ENCODE results near the gene SELENOW.
"Not testable (repeated sequence)": the region's sequence is repeated elsewhere in the genome, so short reads cannot be mapped to it uniquely, and the experiment has no call there.

Gene SELENOW

GRCh38 chr19:47776568-47776967, 1.9 kb upstream of the SELENOW start:
- TF ChIP-seq CTCF (IDR thresholded peaks at IDR 0.05; ENCODE audit: insufficient read depth, low read depth, low read length, missing control alignments), result no peak
- peak; percentile 98 for DNase-seq (ENCODE audit: low read depth)
- no peak overlapping the region for H3K4me3 ChIP-seq (ENCODE audit: low read length)

- peak overlapping the region; percentile 84 for H3K4me3 ChIP-seq (ENCODE audit: low read length)
- DNase-seq (ENCODE audit: low read depth), result not testable (repeated sequence)
These were observed 1.1 kb upstream of the SELENOW start for GRCh38 chr19:47777245-47778048.

GRCh38 chr19:47778954-47779351, 450 bp downstream of the SELENOW start:
- H3K4me3 ChIP-seq (ENCODE audit: low read length), result peak overlapping the region; percentile 84
- no peak for TF ChIP-seq CTCF (IDR thresholded peaks at IDR 0.05; ENCODE audit: insufficient read depth, low read depth, low read length, missing control alignments)
- DNase-seq (ENCODE audit: low read depth), result no peak

GRCh38 chr19:47779524-47780214, 1.2 kb downstream of the SELENOW start:
- H3K4me3 ChIP-seq (ENCODE audit: low read length), result peak overlapping the region; percentile 84
- DNase-seq (ENCODE audit: low read depth), result no peak
- no peak for TF ChIP-seq CTCF (IDR thresholded peaks at IDR 0.05; ENCODE audit: insufficient read depth, low read depth, low read length, missing control alignments)

- no peak for DNase-seq (ENCODE audit: low read depth)
- peak overlapping the region; percentile 84 for H3K4me3 ChIP-seq (ENCODE audit: low read length)
- no peak for TF ChIP-seq CTCF (IDR thresholded peaks at IDR 0.05; ENCODE audit: insufficient read depth, low read depth, low read length, missing control alignments)
These were observed 1.7 kb downstream of the SELENOW start for GRCh38 chr19:47780215-47780551.

GRCh38 chr19:47781590-47782262, 3.2 kb downstream of the SELENOW start:
- DNase-seq (ENCODE audit: low read depth), result no peak
- TF ChIP-seq CTCF (IDR thresholded peaks at IDR 0.05; ENCODE audit: insufficient read depth, low read depth, low read length, missing control alignments), result no peak
- H3K4me3 ChIP-seq (ENCODE audit: low read length), result no peak overlapping the region

GRCh38 chr19:47786566-47786965, 8.1 kb downstream of the SELENOW start:
- no peak overlapping the region for H3K4me3 ChIP-seq (ENCODE audit: low read length)
- DNase-seq (ENCODE audit: low read depth), result no peak
- no peak for TF ChIP-seq CTCF (IDR thresholded peaks at IDR 0.05; ENCODE audit: insufficient read depth, low read depth, low read length, missing control alignments)

- H3K4me3 ChIP-seq (ENCODE audit: low read length); DNase-seq (ENCODE audit: low read depth): not testable (repeated sequence)
These were observed 8.8 kb downstream of the SELENOW start for GRCh38 chr19:47787307-47787706.

- peak; percentile 50 for DNase-seq (ENCODE audit: low read depth)
- H3K4me3 ChIP-seq (ENCODE audit: low read length), result not testable (repeated sequence)
These were observed 11.3 kb downstream of the SELENOW start for GRCh38 chr19:47789811-47790210.
